GM23338 (cell line): ENCODE data around the gene SSB. TPM values are rescaled to one million over a fixed set of nuclear protein-coding genes. Genes with fewer than 3 reads are reported as not detected.

Source experiments
- ATAC-seq: fragments of 200-7000 bp; cut with Tn5 transposase; 3 replicates; pipeline ENCODE4 v1.9.1; 2020
- DNase-seq: peaks from one replicate; pipeline ENCODE4 v3.0.0-alpha.2; 2015; ENCODE audit warnings: low spot score
- H2AFZ ChIP-seq: fragments of 200-600 bp; sonication (generic); 2 replicates; pipeline ENCODE4 v1.8.0; 2016; ENCODE audit warnings: antibody characterized with exemption, mild to moderate bottlenecking, moderate library complexity
- H3F3A ChIP-seq: fragments of 200-600 bp; sonication (generic); replicated peaks from 2 replicates; pipeline ENCODE4 v1.8.0; 2017; ENCODE audit warnings: antibody characterized with exemption, mixed run types, low read depth
- H3K27ac ChIP-seq: fragments of 200-600 bp; sonication (generic); 2 replicates; pipeline ENCODE4 v1.6.1; 2016; ENCODE audit warnings: low read depth
- H3K27me3 ChIP-seq: fragments of 200-600 bp; sonication (generic); 2 replicates; pipeline ENCODE4 v1.8.0; 2016; ENCODE audit warnings: mild to moderate bottlenecking, mixed run types, moderate library complexity; ENCODE audit not compliant: insufficient read depth
- H3K36me3 ChIP-seq: fragments of 200-600 bp; sonication (generic); 2 replicates; pipeline ENCODE4 v1.8.0; 2016; ENCODE audit warnings: mild to moderate bottlenecking; ENCODE audit not compliant: insufficient read depth
- H3K4me1 ChIP-seq: fragments of 200-600 bp; sonication (generic); 2 replicates; pipeline ENCODE4 v1.8.0; 2016; ENCODE audit warnings: mild to moderate bottlenecking, moderate library complexity; ENCODE audit not compliant: insufficient read depth
- H3K4me2 ChIP-seq: fragments of 200-600 bp; sonication (generic); 2 replicates; pipeline ENCODE4 v1.7.1; 2017; ENCODE audit warnings: mixed run types
- H3K4me3 ChIP-seq: fragments of 200-600 bp; sonication (generic); 2 replicates; pipeline ENCODE4 v1.6.1; 2016; ENCODE audit warnings: mixed run types
- H3K79me2 ChIP-seq: fragments of 200-600 bp; sonication (generic); replicated peaks from 2 replicates; pipeline ENCODE4 v1.8.0; 2017; ENCODE audit warnings: mild to moderate bottlenecking; ENCODE audit not compliant: insufficient read depth
- H3K9me2 ChIP-seq: fragments of 200-600 bp; sonication (generic); 2 replicates; pipeline ENCODE4 v1.8.0; 2017; ENCODE audit not compliant: insufficient read depth
- H4K20me1 ChIP-seq: fragments of 200-600 bp; sonication (generic); replicated peaks from 2 replicates; pipeline ENCODE4 v1.8.0; 2017; ENCODE audit warnings: mild to moderate bottlenecking; ENCODE audit not compliant: insufficient read depth
- H3K27ac Mint-ChIP-seq: 2 replicates; pipeline ENCODE4 v1.8.0; 2020; ENCODE audit warnings: inconsistent platforms, mild to moderate bottlenecking, moderate library complexity, mixed read lengths
- H3K27me3 Mint-ChIP-seq: 3 replicates; pipeline ENCODE4 v1.8.0; 2022; ENCODE audit warnings: low read depth, mild to moderate bottlenecking, moderate library complexity, mixed read lengths, inconsistent platforms; ENCODE audit not compliant: insufficient read depth, poor library complexity
- H3K36me3 Mint-ChIP-seq: 3 replicates; pipeline ENCODE4 v1.8.0; 2021; ENCODE audit warnings: low read depth, mild to moderate bottlenecking, inconsistent platforms, moderate library complexity, mixed read lengths
- H3K4me1 Mint-ChIP-seq: 3 replicates; pipeline ENCODE4 v1.8.0; 2020; ENCODE audit warnings: mild to moderate bottlenecking, inconsistent platforms, mixed read lengths
- H3K4me3 Mint-ChIP-seq: 3 replicates; pipeline ENCODE4 v1.8.0; 2021; ENCODE audit warnings: moderate library complexity, mild to moderate bottlenecking, inconsistent platforms, mixed read lengths
- H3K9me3 Mint-ChIP-seq: 3 replicates; pipeline ENCODE4 v1.8.0; 2020; ENCODE audit warnings: moderate library complexity, mild to moderate bottlenecking, inconsistent platforms, mixed read lengths
- CREB1 ChIP-seq: fragments of 250-450 bp; sonication (Bioruptor Pico); IDR thresholded peaks from 2 replicates; pipeline ENCODE4 v1.5.0; 2020; ENCODE audit warnings: low read depth, mild to moderate bottlenecking, moderate library complexity
- CTCF ChIP-seq, 2 experiments: fragments of 200-600 bp in 1 of 2; sonication (generic) in 1 of 2; conservative IDR thresholded peaks; 2 replicates each; pipeline versions ENCODE4 v1.5.1 to v1.6.1; 2016 to 2017; ENCODE audit warnings: antibody characterized with exemption in 2 of 2, low read depth in 2 of 2, mild to moderate bottlenecking in 2 of 2, moderate library complexity in 1 of 2
- ETS1 ChIP-seq: IDR thresholded peaks from 2 replicates; pipeline ENCODE4 v1.6.1; 2016; ENCODE audit warnings: antibody characterized with exemption
- EZH2 ChIP-seq: fragments of 200-600 bp; sonication (generic); IDR thresholded peaks from one replicate; pipeline ENCODE4 v1.8.0; 2017; ENCODE audit warnings: antibody characterized with exemption, mild to moderate bottlenecking, low read depth; ENCODE audit not compliant: unreplicated experiment
- EZH2phosphoT487 ChIP-seq: fragments of 200-600 bp; sonication (generic); IDR thresholded peaks from one replicate; pipeline ENCODE4 v1.8.1; 2018; ENCODE audit warnings: antibody characterized with exemption; ENCODE audit not compliant: unreplicated experiment
- JUNB ChIP-seq: IDR thresholded peaks from one replicate; pipeline ENCODE4 v1.6.1; 2016; ENCODE audit warnings: antibody characterized with exemption; ENCODE audit not compliant: unreplicated experiment
- NANOG ChIP-seq: IDR thresholded peaks from 2 replicates; pipeline ENCODE4 v1.6.1; 2016; ENCODE audit warnings: antibody characterized with exemption, borderline replicate concordance
- POLR2AphosphoS5 ChIP-seq: IDR thresholded peaks from 2 replicates; pipeline ENCODE4 v1.6.1; 2016; ENCODE audit warnings: antibody characterized with exemption, low read depth
- REST ChIP-seq: IDR thresholded peaks from one replicate; pipeline ENCODE4 v1.6.1; 2018; ENCODE audit warnings: antibody characterized with exemption; ENCODE audit not compliant: unreplicated experiment
- STAT1 ChIP-seq: IDR thresholded peaks from one replicate; pipeline ENCODE4 v1.6.1; 2016; ENCODE audit warnings: antibody characterized with exemption; ENCODE audit not compliant: unreplicated experiment
- ZNF114 ChIP-seq: fragments of 250-450 bp; sonication (Bioruptor Pico); IDR thresholded peaks from 2 replicates; pipeline ENCODE4 v1.5.0; 2020; ENCODE audit warnings: mild to moderate bottlenecking, moderate library complexity
- ZNF331 ChIP-seq: fragments of 250-450 bp; sonication (Bioruptor Pico); IDR thresholded peaks from 2 replicates; pipeline ENCODE4 v1.5.0; 2020; ENCODE audit warnings: low read depth, mild to moderate bottlenecking, moderate library complexity
- ZNF462 ChIP-seq: fragments of 250-450 bp; sonication (Bioruptor Pico); IDR thresholded peaks from 2 replicates; pipeline ENCODE4 v1.5.0; 2020; ENCODE audit warnings: mild to moderate bottlenecking, moderate library complexity
- polyA plus RNA-seq: library from polyadenylated mRNA; unstranded; fragments of >200 nt; fragmentation: Nextera tagmentation; extraction: Ambion mirVana; gene quantifications from 2 replicates; pipeline ENCODE4 v1.2.1, GENCODE V29; 2016
- total RNA-seq: library from RNA; depleted of rRNA; stranded (reverse); fragments of >200 nt; shearing (Covaris generic); gene quantifications from 2 replicates; pipeline ENCODE4 v1.2.3, GENCODE V29; 2014

SSB gene
- total and polyA plus RNA-seq, 2 experiments from 2014 or later = 246 to 1,104 TPM

- Histone ChIP-seq H3K9me2 (no peaks in the 10 kb centered on the region), H3K4me1 (peaks cover 3% of the 10 kb centered on the region; the same call in 1 of the 2 replicates), H4K20me1 (no peaks in the 10 kb centered on the region), H3K79me2 (no peaks in the 10 kb centered on the region), H3K36me3 (no peaks in the 10 kb centered on the region), H2AFZ (no peak overlapping the region), H3K27ac (no peak overlapping the region), H3F3A (0 out of 2 replicates have a peak, but pooled peaks cover 3% of the 10 kb centered on the region), H3K4me2 (no peak overlapping the region), H3K27me3 (no peaks in the 10 kb centered on the region), H3K4me3 (no peak overlapping the region)
- DNase-seq = no peak
- H3K27ac Mint-ChIP-seq = no peak overlapping the region
- no peaks in the 10 kb centered on the region for H3K9me3 Mint-ChIP-seq
- no peak overlapping the region for H3K4me3 Mint-ChIP-seq
- TF ChIP-seq EZH2phosphoT487 (no peak), ETS1 (no peak), NANOG (no peak), CTCF (conservative IDR thresholded peaks at IDR 0.05; ENCODE audit: low read depth in 2 of 2) (no peak), ZNF331 (CRISPR knock-in tag) (no peak), REST (no peak), ZNF114 (CRISPR knock-in tag) (no peak), ZNF462 (no peak), POLR2AphosphoS5 (no peak), JUNB (no peak), EZH2 (no peak), CREB1 (CRISPR knock-in tag) (no peak), STAT1 (no peak)
- H3K36me3 Mint-ChIP-seq = no peaks in the 10 kb centered on the region
- ATAC-seq = no peak
- peaks cover 5% of the 10 kb centered on the region for H3K27me3 Mint-ChIP-seq
- peaks cover 4% of the 10 kb centered on the region; the same call in 2 of the 3 replicates for H3K4me1 Mint-ChIP-seq
Observed at GRCh38 chr2:169771021-169771420, 27.6 kb upstream of the SSB start.
